SK-N-SH (cell line): ENCODE data around the gene ELMO1. TPM values are rescaled to one million over a fixed set of nuclear protein-coding genes. Genes with fewer than 3 reads are reported as not detected.

Experiments used
- CTCF ChIA-PET: fragments of 300-600, 350-600 bp; formaldehyde crosslinking; extraction: SDS; loops from one replicate; lab custom pipeline; 2021; lab: Yijun Ruan, JAX
- POLR2A ChIA-PET: fragments of 350-600 bp; sonication (Branson Sonifier 250); formaldehyde crosslinking; extraction: SDS; loops from one replicate; lab custom pipeline; 2020; ENCODE audit warnings: antibody characterized with exemption, inconsistent platforms; lab: Yijun Ruan, JAX
- DNase-seq: peaks from one replicate; pipeline ENCODE4 v3.0.0; 2012
- H2AFZ ChIP-seq: fragments of 200-600 bp; sonication (generic); 2 replicates; pipeline ENCODE4 v1.8.1; 2016; ENCODE audit warnings: antibody characterized with exemption, mild to moderate bottlenecking, low read depth
- H3F3A ChIP-seq: fragments of 200-600 bp; sonication (generic); replicated peaks from 2 replicates; pipeline ENCODE3; 2016; ENCODE audit warnings: antibody characterized with exemption, mild to moderate bottlenecking; ENCODE audit not compliant: insufficient read depth
- H3K27ac ChIP-seq, 2 experiments: fragments of 200-500 bp in 1 of 2; fragments of 200-600 bp in 1 of 2; sonication (Bioruptor generic) in 1 of 2; sonication (generic), shearing (Covaris generic) in 1 of 2; 2 replicates each; pipeline versions ENCODE4 v1.5.1 to v1.6.1; 2014 to 2016; ENCODE audit warnings: low read depth in 2 of 2, inconsistent platforms in 1 of 2, low read length in 1 of 2, mild to moderate bottlenecking in 1 of 2, mixed read lengths in 1 of 2
- H3K27me3 ChIP-seq: fragments of 200-600 bp; sonication (generic), shearing (Covaris generic); 2 replicates; pipeline ENCODE4 v1.6.1; 2016; ENCODE audit warnings: mixed run types; ENCODE audit not compliant: insufficient read depth
- H3K36me3 ChIP-seq, 2 experiments: fragments of 200-500 bp in 1 of 2; fragments of 200-600 bp in 1 of 2; sonication (Bioruptor generic) in 1 of 2; sonication (generic) in 1 of 2; replicated peaks in 1 of 2; 2 replicates each; pipeline versions ENCODE3 to v1.5.1; 2014 to 2016; ENCODE audit warnings: low read length in 1 of 2, mild to moderate bottlenecking in 1 of 2; ENCODE audit not compliant: insufficient read depth in 2 of 2, control insufficient read depth in 1 of 2
- H3K4me1 ChIP-seq, 2 experiments: fragments of 200-500 bp in 1 of 2; fragments of 200-600 bp in 1 of 2; sonication (Bioruptor generic) in 1 of 2; sonication (generic), shearing (Covaris generic) in 1 of 2; 2 replicates each; pipeline versions ENCODE4 v1.5.1 to v1.6.1; 2014 to 2016; ENCODE audit warnings: low read depth in 1 of 2, low read length in 1 of 2, mixed run types in 1 of 2; ENCODE audit not compliant: insufficient read depth in 2 of 2, control insufficient read depth in 1 of 2
- H3K4me2 ChIP-seq: fragments of 200-600 bp; sonication (generic), shearing (Covaris generic); 2 replicates; pipeline ENCODE4 v1.6.1; 2017; ENCODE audit warnings: mixed run types
- H3K4me3 ChIP-seq, 2 experiments: fragments of 200-500 bp in 1 of 2; fragments of 200-600 bp in 1 of 2; sonication (Bioruptor generic) in 1 of 2; sonication (generic), shearing (Covaris generic) in 1 of 2; 2 replicates each; pipeline versions ENCODE4 v1.5.1 to v1.8.1; 2014 to 2016; ENCODE audit warnings: low read depth in 2 of 2, inconsistent platforms in 1 of 2, low read length in 1 of 2, mild to moderate bottlenecking in 1 of 2, mixed read lengths in 1 of 2, moderate library complexity in 1 of 2
- H3K79me2 ChIP-seq: fragments of 200-600 bp; sonication (generic); 2 replicates; pipeline ENCODE4 v1.8.1; 2017; ENCODE audit warnings: mild to moderate bottlenecking; ENCODE audit not compliant: insufficient read depth
- H3K9ac ChIP-seq: fragments of 200-600 bp; sonication (generic); 2 replicates; pipeline ENCODE4 v1.6.1; 2017; ENCODE audit warnings: mixed run types
- H3K9me2 ChIP-seq: fragments of 200-600 bp; sonication (generic); 2 replicates; pipeline ENCODE4 v1.6.1; 2017; ENCODE audit warnings: mixed run types
- H3K9me3 ChIP-seq: fragments of 200-600 bp; sonication (generic); 2 replicates; pipeline ENCODE4 v1.6.1; 2017; ENCODE audit warnings: mixed run types, mild to moderate bottlenecking, moderate library complexity
- H4K20me1 ChIP-seq: fragments of 200-600 bp; sonication (generic); 2 replicates; pipeline ENCODE4 v1.6.1; 2017; ENCODE audit warnings: mild to moderate bottlenecking, mixed run types; ENCODE audit not compliant: insufficient read depth
- CHD2 ChIP-seq: fragments of 150-350 bp; IDR thresholded peaks from 2 replicates; pipeline ENCODE4 v1.6.1; 2018; ENCODE audit warnings: low read length; ENCODE audit not compliant: partially characterized antibody
- ELF1 ChIP-seq: IDR thresholded peaks from 2 replicates; pipeline ENCODE4 v1.4.0; 2012
- FOXJ3 ChIP-seq: sonication (generic); formaldehyde crosslinking; IDR thresholded peaks from 2 replicates; pipeline ENCODE4 v1.5.1; 2020; ENCODE audit warnings: mild to moderate bottlenecking, missing genetic modification reagents
- GABPA ChIP-seq: IDR thresholded peaks from 2 replicates; pipeline ENCODE4 v1.4.0; 2012; ENCODE audit warnings: low read depth, mild to moderate bottlenecking
- IRF3 ChIP-seq: fragments of 150-350 bp; IDR thresholded peaks from 2 replicates; pipeline ENCODE4 v1.6.1; 2016; ENCODE audit warnings: mild to moderate bottlenecking, low read depth, low read length
- JUND ChIP-seq: IDR thresholded peaks from 2 replicates; pipeline ENCODE4 v1.4.0; 2012
- MAX ChIP-seq: IDR thresholded peaks from 2 replicates; pipeline ENCODE4 v1.4.0; 2012; ENCODE audit warnings: low read depth
- MXI1 ChIP-seq: IDR thresholded peaks from 2 replicates; pipeline ENCODE4 v1.6.1; 2012; ENCODE audit warnings: mild to moderate bottlenecking, low read depth, low read length, improper control_type of control experiment
- NFIC ChIP-seq: IDR thresholded peaks from 2 replicates; pipeline ENCODE4 v1.4.0; 2012; ENCODE audit warnings: borderline replicate concordance
- NRF1 ChIP-seq: IDR thresholded peaks from 2 replicates; pipeline ENCODE4 v1.6.1; 2012; ENCODE audit warnings: low read depth, mild to moderate bottlenecking, low read length
- POLR2AphosphoS5 ChIP-seq: IDR thresholded peaks from 2 replicates; pipeline ENCODE4 v1.6.1; 2012; ENCODE audit warnings: low read depth, low read length
- RCOR1 ChIP-seq: fragments of 150-350 bp; IDR thresholded peaks from 2 replicates; pipeline ENCODE4 v1.6.1; 2017; ENCODE audit warnings: antibody characterized with exemption, low read length
- RFX5 ChIP-seq: IDR thresholded peaks from 2 replicates; pipeline ENCODE4 v1.6.1; 2012; ENCODE audit warnings: mild to moderate bottlenecking, improper control_type of control experiment, low read length
- RXRA ChIP-seq: IDR thresholded peaks from 2 replicates; pipeline ENCODE4 v1.4.0; 2012; ENCODE audit warnings: low read depth, mild to moderate bottlenecking, borderline replicate concordance
- SIN3A ChIP-seq: IDR thresholded peaks from 2 replicates; pipeline ENCODE4 v1.6.1; 2012; ENCODE audit warnings: low read depth, mild to moderate bottlenecking, low read length, moderate library complexity, borderline replicate concordance
- TAF1 ChIP-seq: IDR thresholded peaks from 2 replicates; pipeline ENCODE4 v1.6.1; 2012; ENCODE audit warnings: low read depth, mild to moderate bottlenecking, low read length, moderate library complexity, borderline replicate concordance
- TEAD4 ChIP-seq: IDR thresholded peaks from 2 replicates; pipeline ENCODE4 v1.4.0; 2012; ENCODE audit warnings: mild to moderate bottlenecking, borderline replicate concordance; ENCODE audit not compliant: insufficient read depth
- YY1 ChIP-seq: IDR thresholded peaks from 2 replicates; pipeline ENCODE4 v1.4.0; 2012; ENCODE audit warnings: low read depth, mild to moderate bottlenecking
- WGBS: methylation state at CpG from one replicate; pipeline ENCODE4 v1.1.6; 2017; ENCODE audit warnings: low lambda C conversion rate; 5-methylcytosine and 5-hydroxymethylcytosine counted together
- polyA plus RNA-seq, 3 experiments: library from polyadenylated mRNA; depleted of rRNA; stranded (reverse); fragments of >200 nt; gene quantifications; 2 replicates each; pipeline ENCODE4 v1.2.3, GENCODE V29; 2012
- TF ChIP-seq, protein P1 (sequence below): IDR thresholded peaks from 2 replicates; pipeline ENCODE4 v1.4.0; 2012; ENCODE audit warnings: low read depth, borderline replicate concordance
- TF ChIP-seq, protein P2 (sequence below): fragments of 200-600 bp; sonication (generic); IDR thresholded peaks from 2 replicates; pipeline ENCODE4 v1.6.1; 2017; ENCODE audit warnings: antibody characterized with exemption, mild to moderate bottlenecking, moderate library complexity

The ELMO1 gene
- polyA plus RNA-seq, 1 of the 3 experiments (the other 2 are of a cell fraction): 0.64 TPM

DNA sequence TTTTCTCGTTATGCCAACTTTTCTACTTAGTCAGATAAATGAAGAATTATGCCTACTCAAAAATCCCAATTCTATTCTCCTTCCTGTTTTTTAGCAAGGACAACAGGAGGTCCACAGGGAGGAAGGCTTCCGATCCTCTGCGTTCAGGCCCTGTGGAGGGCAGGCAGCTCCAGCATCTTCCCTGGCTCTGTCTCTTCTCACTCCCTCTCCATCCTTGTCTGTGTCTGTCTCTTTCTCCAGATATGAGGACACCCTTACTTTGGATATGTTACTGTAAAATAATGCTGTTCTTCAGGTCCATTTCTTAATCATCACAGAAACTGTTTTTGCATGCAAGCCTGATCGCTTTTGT, 166.6 kb downstream of the ELMO1 start:
- Histone ChIP-seq H3K9me3 (no peaks in the 10 kb centered on the region), H3K4me1 (peaks cover 0 to 36% of the 10 kb centered on the region in 2 experiments; a peak in 2 of 4 replicates), H3F3A (no peaks in the 10 kb centered on the region), H3K9ac (no peak overlapping the region), H3K27ac (no peak overlapping the region; a peak in 1 of 4 replicates), H3K79me2 (no peaks in the 10 kb centered on the region), H3K27me3 (no peaks in the 10 kb centered on the region), H3K9me2 (no peaks in the 10 kb centered on the region), H3K4me3 (no peak overlapping the region), H4K20me1 (no peaks in the 10 kb centered on the region), H3K36me3 (no peaks in the 10 kb centered on the region), H2AFZ (no peak overlapping the region), H3K4me2 (no peak overlapping the region)
- ChIA-PET CTCF (interaction anchor here (1.0 to 4.4 kb wide), 6 partner anchors 11 to 214 kb away, joined by 3 to 28 read pairs (median 4); no protein-coding TSS in a partner anchor), POLR2A (no interaction called here)
- no peak for DNase-seq
- WGBS: 34% methylated on average over 4 of the region's 4 CpGs
- no peak for TF ChIP-seq SIN3A
- TF ChIP-seq, protein P1, sequence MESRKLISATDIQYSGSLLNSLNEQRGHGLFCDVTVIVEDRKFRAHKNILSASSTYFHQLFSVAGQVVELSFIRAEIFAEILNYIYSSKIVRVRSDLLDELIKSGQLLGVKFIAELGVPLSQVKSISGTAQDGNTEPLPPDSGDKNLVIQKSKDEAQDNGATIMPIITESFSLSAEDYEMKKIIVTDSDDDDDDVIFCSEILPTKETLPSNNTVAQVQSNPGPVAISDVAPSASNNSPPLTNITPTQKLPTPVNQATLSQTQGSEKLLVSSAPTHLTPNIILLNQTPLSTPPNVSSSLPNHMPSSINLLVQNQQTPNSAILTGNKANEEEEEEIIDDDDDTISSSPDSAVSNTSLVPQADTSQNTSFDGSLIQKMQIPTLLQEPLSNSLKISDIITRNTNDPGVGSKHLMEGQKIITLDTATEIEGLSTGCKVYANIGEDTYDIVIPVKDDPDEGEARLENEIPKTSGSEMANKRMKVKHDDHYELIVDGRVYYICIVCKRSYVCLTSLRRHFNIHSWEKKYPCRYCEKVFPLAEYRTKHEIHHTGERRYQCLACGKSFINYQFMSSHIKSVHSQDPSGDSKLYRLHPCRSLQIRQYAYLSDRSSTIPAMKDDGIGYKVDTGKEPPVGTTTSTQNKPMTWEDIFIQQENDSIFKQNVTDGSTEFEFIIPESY: no peak
- no peak for TF ChIP-seq FOXJ3 (CRISPR knock-in tag)

DNA sequence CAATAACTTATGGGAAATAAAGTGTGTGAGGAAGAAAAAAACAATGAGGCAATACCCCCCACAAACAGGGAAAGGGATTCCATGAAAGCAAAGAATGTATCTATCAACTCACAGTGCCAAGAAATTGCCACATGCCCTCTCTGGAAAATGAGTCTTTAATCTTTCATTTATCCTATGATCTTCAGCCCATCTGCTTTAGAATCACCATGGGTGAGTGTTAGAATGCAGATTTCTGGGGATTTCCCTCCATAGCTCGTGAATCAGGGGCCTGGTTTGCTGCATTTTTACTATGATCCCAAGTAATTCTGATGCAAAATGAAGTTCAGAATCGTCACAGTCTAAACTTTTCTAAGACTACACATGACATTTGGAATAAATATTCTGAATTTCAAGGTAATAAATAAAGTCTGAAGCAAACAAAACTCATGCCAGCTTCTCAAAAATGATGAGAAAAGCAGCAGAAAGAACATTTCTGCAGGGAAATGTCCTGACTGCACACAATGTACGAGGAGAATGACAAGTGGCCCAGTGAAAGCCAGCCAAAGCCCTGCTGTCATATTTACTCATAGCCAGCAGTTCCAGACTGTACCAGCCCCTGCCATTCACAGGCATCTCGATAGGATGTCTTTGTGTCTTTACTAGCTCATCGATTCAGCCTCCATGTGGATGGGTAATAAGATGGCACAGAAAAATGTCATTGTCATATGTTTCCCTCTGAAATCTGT, 167.1 kb downstream of the ELMO1 start:
- WGBS: 8% methylated on average over 5 of the region's 5 CpGs
- Histone ChIP-seq H3K9ac (no peak overlapping the region), H2AFZ (no peak overlapping the region), H3K27me3 (no peaks in the 10 kb centered on the region), H3F3A (no peaks in the 10 kb centered on the region), H3K4me3 (no peak overlapping the region), H3K4me2 (no peak overlapping the region), H3K9me3 (no peaks in the 10 kb centered on the region), H4K20me1 (no peaks in the 10 kb centered on the region), H3K79me2 (no peaks in the 10 kb centered on the region), H3K4me1 (peaks cover 0 to 32% of the 10 kb centered on the region in 2 experiments; a peak in 2 of 4 replicates), H3K9me2 (no peaks in the 10 kb centered on the region), H3K36me3 (no peaks in the 10 kb centered on the region), H3K27ac (no peak overlapping the region)
- POLR2A ChIA-PET: no interaction called here
- CTCF ChIA-PET: interaction anchor here (0.7 to 4.4 kb wide), 5 partner anchors 10 to 214 kb away, joined by 3 to 28 read pairs (median 3); no protein-coding TSS in a partner anchor
- no peak for DNase-seq
- TF ChIP-seq GABPA: no peak
- TF ChIP-seq CHD2: no peak
- no peak for TF ChIP-seq RCOR1
- TF ChIP-seq RXRA: no peak
- TF ChIP-seq NRF1: no peak
- TF ChIP-seq MXI1: no peak
- TF ChIP-seq NFIC: no peak
- no peak for TF ChIP-seq ELF1
- TF ChIP-seq MAX: no peak
- no peak for TF ChIP-seq TEAD4
- no peak for TF ChIP-seq YY1
- TF ChIP-seq, protein P2, sequence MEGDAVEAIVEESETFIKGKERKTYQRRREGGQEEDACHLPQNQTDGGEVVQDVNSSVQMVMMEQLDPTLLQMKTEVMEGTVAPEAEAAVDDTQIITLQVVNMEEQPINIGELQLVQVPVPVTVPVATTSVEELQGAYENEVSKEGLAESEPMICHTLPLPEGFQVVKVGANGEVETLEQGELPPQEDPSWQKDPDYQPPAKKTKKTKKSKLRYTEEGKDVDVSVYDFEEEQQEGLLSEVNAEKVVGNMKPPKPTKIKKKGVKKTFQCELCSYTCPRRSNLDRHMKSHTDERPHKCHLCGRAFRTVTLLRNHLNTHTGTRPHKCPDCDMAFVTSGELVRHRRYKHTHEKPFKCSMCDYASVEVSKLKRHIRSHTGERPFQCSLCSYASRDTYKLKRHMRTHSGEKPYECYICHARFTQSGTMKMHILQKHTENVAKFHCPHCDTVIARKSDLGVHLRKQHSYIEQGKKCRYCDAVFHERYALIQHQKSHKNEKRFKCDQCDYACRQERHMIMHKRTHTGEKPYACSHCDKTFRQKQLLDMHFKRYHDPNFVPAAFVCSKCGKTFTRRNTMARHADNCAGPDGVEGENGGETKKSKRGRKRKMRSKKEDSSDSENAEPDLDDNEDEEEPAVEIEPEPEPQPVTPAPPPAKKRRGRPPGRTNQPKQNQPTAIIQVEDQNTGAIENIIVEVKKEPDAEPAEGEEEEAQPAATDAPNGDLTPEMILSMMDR: no peak
- no peak for TF ChIP-seq RFX5
- no peak for TF ChIP-seq FOXJ3 (CRISPR knock-in tag)
- TF ChIP-seq, protein P1: no peak
- no peak for TF ChIP-seq POLR2AphosphoS5
- TF ChIP-seq JUND: no peak
- TF ChIP-seq TAF1: no peak
- no peak for TF ChIP-seq IRF3
